Endothelial cell of umbilical vein (primary cell): Measurements from ENCODE around the gene JAKMIP1. TPM values are rescaled to one million over a fixed set of nuclear protein-coding genes. Genes with fewer than 3 reads are reported as not detected.

Experiments used
- BruUV-seq: library from RNA; stranded (reverse); fragments of 400-500 nt; replicated peaks from 2 replicates; lab custom pipeline; 2021; lab: Mats Ljungman, UMichigan
- CTCF ChIA-PET: fragments of 300-600, 350-600 bp; sonication (Branson Sonifier 250); formaldehyde crosslinking; loops from one replicate; lab custom pipeline; 2021; ENCODE audit warnings: antibody characterized with exemption, inconsistent platforms; lab: Charles Lee
- POLR2A ChIA-PET: fragments of 300-600, 350-600 bp; sonication (Branson Sonifier 250); formaldehyde crosslinking; loops from one replicate; lab custom pipeline; 2021; ENCODE audit warnings: antibody characterized with exemption, inconsistent platforms; lab: Charles Lee
- DNase-seq: peaks from one replicate; pipeline ENCODE4 v3.0.0-alpha.2; 2011; ENCODE audit warnings: low read depth, low spot score
- FAIRE-seq: peaks from 2 replicates; lab custom pipeline; 2011; peaks lifted over from hg19 to GRCh38; lab: Jason Lieb, UNC
- H2AFZ ChIP-seq: 2 replicates; pipeline ENCODE4 v1.6.0; 2012; ENCODE audit warnings: low read depth, low read length, control low read depth, inconsistent platforms
- H3K27ac ChIP-seq: 2 replicates; pipeline ENCODE4 v1.5.1; 2011; ENCODE audit warnings: low read depth, mild to moderate bottlenecking, control low read depth, low read length, moderate library complexity; ENCODE audit not compliant: insufficient read depth
- H3K27me3 ChIP-seq, 2 experiments: 2 replicates each; pipeline versions ENCODE4 v1.6.0 to v1.6.1; 2011; ENCODE audit warnings: low read length in 2 of 2, mixed read lengths in 1 of 2; ENCODE audit not compliant: control insufficient read depth in 2 of 2, insufficient read depth in 2 of 2
- H3K36me3 ChIP-seq, 2 experiments: 2 replicates in 1 of 2; 3 replicates in 1 of 2; pipeline ENCODE4 v1.5.1; 2011; ENCODE audit warnings: low read length in 2 of 2, mild to moderate bottlenecking in 1 of 2, moderate library complexity in 1 of 2; ENCODE audit not compliant: control insufficient read depth in 2 of 2, insufficient read depth in 2 of 2; ENCODE audit errors: extremely low read depth in 1 of 2
- H3K4me1 ChIP-seq: 3 replicates; pipeline ENCODE4 v1.5.1; 2011; ENCODE audit warnings: mild to moderate bottlenecking, low read length; ENCODE audit not compliant: control insufficient read depth, insufficient read depth; ENCODE audit errors: extremely low read depth
- H3K4me2 ChIP-seq: 2 replicates; pipeline ENCODE4 v1.6.1; 2011; ENCODE audit warnings: low read length, control low read depth, mixed read lengths; ENCODE audit not compliant: insufficient read depth
- H3K4me3 ChIP-seq, 3 experiments: fragments of 200-600 bp in 1 of 3; sonication (generic), shearing (Covaris generic) in 1 of 3; replicated peaks in 1 of 3; 2 replicates each; pipeline ENCODE4 v1.5.1; 2011 to 2016; ENCODE audit warnings: control low read depth in 3 of 3, low read length in 3 of 3, mild to moderate bottlenecking in 2 of 3, inconsistent platforms in 1 of 3, low read depth in 1 of 3, moderate library complexity in 1 of 3; ENCODE audit not compliant: insufficient read depth in 1 of 3
- H3K79me2 ChIP-seq: 2 replicates; pipeline ENCODE4 v1.6.0; 2012; ENCODE audit warnings: low read length, inconsistent platforms; ENCODE audit not compliant: control insufficient read depth, insufficient read depth
- H3K9ac ChIP-seq: replicated peaks from 2 replicates; pipeline ENCODE3; 2011; ENCODE audit warnings: low read length, control low read depth; ENCODE audit not compliant: insufficient read depth; ENCODE audit errors: extremely low read depth
- H3K9me1 ChIP-seq: replicated peaks from 3 replicates; pipeline ENCODE4 v1.6.0; 2011; ENCODE audit warnings: mild to moderate bottlenecking, low read length; ENCODE audit not compliant: control insufficient read depth, insufficient read depth; ENCODE audit errors: extremely low read depth
- H3K9me3 ChIP-seq: replicated peaks from 2 replicates; pipeline ENCODE4 v1.5.1; 2012; ENCODE audit warnings: low read length, inconsistent platforms; ENCODE audit not compliant: control insufficient read depth, insufficient read depth
- H4K20me1 ChIP-seq: replicated peaks from 2 replicates; pipeline ENCODE3; 2011; ENCODE audit warnings: mild to moderate bottlenecking, low read length; ENCODE audit not compliant: control insufficient read depth, insufficient read depth; ENCODE audit errors: extremely low read depth
- EZH2 ChIP-seq: IDR thresholded peaks from 2 replicates; pipeline ENCODE4 v1.6.1; 2012; ENCODE audit warnings: borderline replicate concordance, low read depth, mild to moderate bottlenecking, moderate library complexity, low read length, inconsistent platforms; ENCODE audit not compliant: severe bottlenecking
- GATA2 ChIP-seq: IDR thresholded peaks from 2 replicates; pipeline ENCODE4 v1.7.0; 2011; ENCODE audit warnings: low read depth, mild to moderate bottlenecking, moderate library complexity, mixed read lengths, low read length; ENCODE audit not compliant: insufficient read length, insufficient read depth
- JUN ChIP-seq: IDR thresholded peaks from 2 replicates; pipeline ENCODE4 v1.6.1; 2011; ENCODE audit warnings: borderline replicate concordance, low read depth; ENCODE audit not compliant: insufficient read length, insufficient read depth
- MYC ChIP-seq: IDR thresholded peaks from one replicate; pipeline ENCODE4 v1.6.1; 2011; ENCODE audit warnings: mild to moderate bottlenecking, low read depth, low read length
- POLR2A ChIP-seq: IDR thresholded peaks from 2 replicates; pipeline ENCODE4 v1.6.1; 2012; ENCODE audit warnings: low read depth, mild to moderate bottlenecking, control low read depth, low read length
- POLR2AphosphoS5 ChIP-seq: IDR thresholded peaks from 2 replicates; pipeline ENCODE4 v1.6.1; 2012; ENCODE audit warnings: low read depth, mild to moderate bottlenecking, control low read depth, low read length, moderate library complexity; ENCODE audit not compliant: insufficient read depth
- dilution Hi-C: fragments of 300-500 bp; cut with MboI; formaldehyde crosslinking; loops from one replicate; pipeline ENCODE4 v1.15.0; 2019; ENCODE audit warnings: low sequenced_read_pairs; ENCODE audit not compliant: extremely low pct_ligation_motif_present
- intact Hi-C: fragments of 100-400 bp; cut with micrococcal nuclease; formaldehyde crosslinking; loops from one replicate; pipeline ENCODE4 v1.10.0; 2022
- polyA plus RNA-seq, 4 experiments: library from polyadenylated mRNA; depleted of rRNA in 3 of 4; stranded (reverse) in 3 of 4; unstranded in 1 of 4; fragments of >200 nt; gene quantifications; 2 replicates each; pipeline versions ENCODE4 v1.2.1 to v1.2.3, GENCODE V29; 2011 to 2012; ENCODE audit warnings: missing spikeins in 1 of 4
- total RNA-seq: library from RNA; stranded (reverse); gene quantifications from 2 replicates; pipeline ENCODE4 v1.2.3, GENCODE V29; 2021
- TF ChIP-seq, protein P1 (sequence below), 2 donors: IDR thresholded peaks; 1 replicate in 1 of 2; 2 replicates in 1 of 2; pipeline ENCODE4 v1.5.1; 2011; ENCODE audit warnings: low read length in 2 of 2, mild to moderate bottlenecking in 2 of 2, moderate library complexity in 2 of 2, control low read depth in 1 of 2, inconsistent platforms in 1 of 2, low read depth in 1 of 2; ENCODE audit not compliant: insufficient read depth in 1 of 2; ENCODE audit errors: extremely low read depth in 1 of 2

The JAKMIP1 gene
- total and polyA plus RNA-seq, 2 donors (not counting 3 experiments of a cell fraction or from before 2014, with no cell fraction given) = not detected

DNA sequence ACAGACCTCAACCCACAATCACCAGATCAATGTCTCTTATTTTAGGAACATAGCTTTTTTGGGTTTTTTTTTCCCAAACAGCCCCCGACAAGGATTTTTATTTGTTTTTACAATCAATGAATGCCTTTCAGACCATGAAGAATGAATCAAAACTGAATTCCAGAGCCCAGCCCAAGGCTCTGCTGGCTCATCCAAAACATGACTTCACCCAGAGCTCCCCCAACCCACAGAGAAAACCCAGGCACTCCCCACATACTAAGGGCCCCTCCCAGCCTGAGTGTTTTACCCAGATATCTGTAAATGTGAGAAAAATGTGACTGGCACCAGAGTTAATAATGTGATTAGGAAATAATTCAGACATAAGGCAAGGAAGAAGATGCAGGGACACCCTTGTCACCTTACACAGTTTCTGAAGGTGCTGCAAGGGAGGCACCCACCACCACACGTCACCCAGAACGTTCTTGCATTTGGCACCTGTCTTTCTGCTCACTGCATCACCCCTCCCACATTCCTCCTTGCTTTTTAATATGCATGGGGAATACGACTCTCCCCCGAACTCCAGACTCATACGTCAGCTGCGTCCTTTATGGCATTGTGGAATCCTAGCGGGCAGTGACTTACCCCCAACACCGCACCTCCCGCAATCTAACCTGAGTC, 134.3 kb downstream of the JAKMIP1 start:
- no peak overlapping the region for H3K4me2 ChIP-seq
- no peaks in the 10 kb centered on the region for H3K9me1 ChIP-seq
- no peak overlapping the region for H3K27ac ChIP-seq
- BruUV-seq = no TSS peak
- H4K20me1 ChIP-seq = no peaks in the 10 kb centered on the region
- no peak for DNase-seq
- intact Hi-C loops (no loop called here), dilution Hi-C loops (no loop called here)
- no peaks in the 10 kb centered on the region for H3K36me3 ChIP-seq
- POLR2A ChIA-PET = no interaction called here
- H3K9me3 ChIP-seq = no peaks in the 10 kb centered on the region
- CTCF ChIA-PET = no interaction called here
- H3K79me2 ChIP-seq = no peaks in the 10 kb centered on the region
- H3K4me3 ChIP-seq = no peak overlapping the region
- H3K9ac ChIP-seq = no peak overlapping the region
- no peak overlapping the region for H2AFZ ChIP-seq
- no peaks in the 10 kb centered on the region for H3K27me3 ChIP-seq
- H3K4me1 ChIP-seq = no peaks in the 10 kb centered on the region
- no peak for TF ChIP-seq POLR2A
- TF ChIP-seq GATA2 = no peak
- no peak for TF ChIP-seq JUN
- TF ChIP-seq, protein P1, sequence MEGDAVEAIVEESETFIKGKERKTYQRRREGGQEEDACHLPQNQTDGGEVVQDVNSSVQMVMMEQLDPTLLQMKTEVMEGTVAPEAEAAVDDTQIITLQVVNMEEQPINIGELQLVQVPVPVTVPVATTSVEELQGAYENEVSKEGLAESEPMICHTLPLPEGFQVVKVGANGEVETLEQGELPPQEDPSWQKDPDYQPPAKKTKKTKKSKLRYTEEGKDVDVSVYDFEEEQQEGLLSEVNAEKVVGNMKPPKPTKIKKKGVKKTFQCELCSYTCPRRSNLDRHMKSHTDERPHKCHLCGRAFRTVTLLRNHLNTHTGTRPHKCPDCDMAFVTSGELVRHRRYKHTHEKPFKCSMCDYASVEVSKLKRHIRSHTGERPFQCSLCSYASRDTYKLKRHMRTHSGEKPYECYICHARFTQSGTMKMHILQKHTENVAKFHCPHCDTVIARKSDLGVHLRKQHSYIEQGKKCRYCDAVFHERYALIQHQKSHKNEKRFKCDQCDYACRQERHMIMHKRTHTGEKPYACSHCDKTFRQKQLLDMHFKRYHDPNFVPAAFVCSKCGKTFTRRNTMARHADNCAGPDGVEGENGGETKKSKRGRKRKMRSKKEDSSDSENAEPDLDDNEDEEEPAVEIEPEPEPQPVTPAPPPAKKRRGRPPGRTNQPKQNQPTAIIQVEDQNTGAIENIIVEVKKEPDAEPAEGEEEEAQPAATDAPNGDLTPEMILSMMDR (IDR thresholded peaks at IDR 0.05; ENCODE audit: extremely low read depth in 1 of 2, insufficient read depth in 1 of 2, low read depth in 1 of 2, low read length in 2 of 2) = no peak
- no peak for TF ChIP-seq POLR2AphosphoS5
- no peak for TF ChIP-seq MYC
- TF ChIP-seq EZH2 = no peak
- no peak for FAIRE-seq
